Right lung (tissue), 5 donors: ENCODE data around the gene LRRC23. TPM values are rescaled to one million over a fixed set of nuclear protein-coding genes. Genes with fewer than 3 reads are reported as not detected.
A peak's percentile ranks its signal among the peaks of the same experiment; 100 is the strongest.

Experiments used
- DNase-seq, 2 donors: peaks; one replicate each; pipeline ENCODE4 v3.0.0-alpha.2; 2013
- polyA plus RNA-seq, 5 donors: library from polyadenylated mRNA; unstranded; fragments of 120-200 nt; gene quantifications; one replicate each; pipeline versions ENCODE4 v1.2.1 to v1.2.3, GENCODE V29; 2013; ENCODE audit warnings: inconsistent platforms in 1 of 5, low replicate concordance in 1 of 5; ENCODE audit not compliant: insufficient read length in 5 of 5, insufficient read depth in 1 of 5

The LRRC23 gene
- polyA plus RNA-seq, 5 donors: 14.1 to 34.8 (median 26.6) TPM

DNA sequence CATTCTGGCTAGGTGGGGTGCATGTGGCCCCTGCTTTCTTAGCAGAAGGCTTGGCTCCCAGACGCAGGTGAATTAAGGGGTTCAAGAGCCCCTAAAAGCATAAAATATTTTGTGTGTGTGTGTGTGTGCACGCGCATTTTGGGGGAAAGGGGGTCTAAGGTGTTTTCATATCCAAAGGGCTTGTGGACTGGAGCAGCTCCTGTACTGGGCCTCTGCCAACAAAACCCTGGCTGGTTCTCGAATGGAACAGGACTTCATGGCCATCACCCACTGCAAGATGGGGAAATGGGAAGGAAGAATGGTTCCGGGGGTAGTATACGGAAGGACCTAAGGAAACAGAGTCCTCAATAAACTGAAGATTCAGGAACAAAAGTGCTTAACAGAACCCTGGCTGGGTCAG is 19.2 kb downstream of the LRRC23 start:
- DNase-seq: no peak

DNA sequence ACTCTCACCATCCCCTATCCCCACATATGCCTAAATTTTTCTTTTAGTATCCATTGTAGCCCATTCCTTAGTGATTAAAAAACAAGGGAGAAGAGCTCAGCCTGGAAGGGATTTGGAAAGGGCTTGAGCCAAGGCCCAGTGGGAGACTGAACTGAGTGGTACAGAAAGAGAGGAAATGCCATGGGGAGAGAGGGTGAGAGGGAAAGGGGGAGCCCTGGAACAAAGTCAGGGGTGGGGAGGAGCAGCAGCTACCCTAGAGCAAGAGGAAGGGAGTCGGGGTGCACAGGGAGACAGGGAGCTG is 20.6 kb downstream of the LRRC23 start:
- no peak for DNase-seq

GRCh38 chr12:6925540-6926279 is 21.1 kb downstream of the LRRC23 start:
- DNase-seq: peak in 1 of 2 donors; percentile 81

DNA sequence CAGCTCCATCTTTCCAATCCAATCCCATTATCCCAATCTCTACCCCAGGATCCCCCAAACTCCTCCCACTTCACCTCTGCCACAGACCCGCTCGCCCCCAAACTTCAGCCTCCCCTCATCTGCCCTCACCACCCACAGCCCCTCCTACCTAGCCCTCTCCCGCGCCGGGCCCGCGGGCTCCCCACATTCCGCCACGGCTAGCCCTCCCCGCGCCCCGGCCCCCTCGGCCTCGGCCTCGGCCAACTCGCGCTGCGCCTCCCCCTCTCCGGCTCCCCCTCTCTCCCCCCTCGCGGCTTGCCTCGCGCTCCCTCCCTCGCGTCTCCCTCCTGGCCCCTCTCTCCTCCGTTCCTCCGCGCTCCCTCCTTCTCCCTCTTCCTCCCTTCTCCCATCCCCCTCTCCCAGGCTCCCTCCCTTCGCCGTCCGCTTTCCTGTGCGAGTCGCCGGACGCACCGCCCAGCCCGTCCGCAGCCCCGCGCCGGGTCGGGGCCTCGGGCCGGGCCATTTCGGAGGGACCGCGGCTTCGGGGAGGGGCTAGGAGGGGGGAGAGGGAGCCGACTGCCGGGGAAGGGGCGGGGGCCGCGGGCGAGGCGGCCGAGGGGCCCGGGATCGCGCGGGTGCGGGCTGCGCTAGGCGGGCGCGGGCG is 22.9 kb downstream of the LRRC23 start, which contains the start of gene ATN1:
Gene ATN1, plus strand, starts transcription at position 581 of the 643 bp plus-strand sequence. CDS start 6,043 bp downstream, outside the sequence.
- peak; percentile 90 to 91 for DNase-seq

DNA sequence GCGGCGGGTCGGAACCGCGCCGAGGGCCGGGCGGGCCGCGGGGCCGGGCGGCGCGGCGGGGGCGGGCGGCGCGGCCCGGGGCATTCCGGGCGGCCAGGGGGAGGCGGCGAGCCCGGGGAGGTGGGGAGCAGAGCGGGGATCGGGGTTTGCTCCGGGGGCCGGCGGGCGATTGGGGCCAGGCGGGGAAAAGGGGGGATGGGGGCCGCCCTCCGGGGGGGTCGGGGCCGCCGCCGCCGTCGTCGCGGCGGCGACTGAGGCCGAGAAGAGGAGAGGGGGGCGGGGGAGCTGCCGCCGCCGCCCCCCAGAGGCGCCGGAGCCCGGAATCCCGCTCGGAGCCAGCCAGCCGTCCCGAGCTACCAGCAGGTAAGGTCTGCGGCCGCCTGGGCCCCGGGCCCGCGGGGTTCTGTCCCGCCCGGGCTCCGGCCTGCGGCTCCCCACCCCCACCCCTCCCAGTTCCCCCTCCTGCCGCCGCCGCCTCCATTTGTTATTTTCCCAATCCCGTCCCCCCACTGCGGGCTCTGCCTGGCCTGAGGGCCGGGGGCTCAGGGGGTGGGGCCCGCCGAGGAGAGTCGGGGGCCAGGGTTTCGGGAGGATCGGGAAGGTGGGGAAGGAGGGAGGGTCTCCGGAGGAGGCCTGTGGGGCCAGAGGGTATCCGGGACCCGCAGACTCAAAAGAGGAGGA is 23.5 kb downstream of the LRRC23 start:
- DNase-seq: no peak

GRCh38 chr12:6928703-6929407 is 24.2 kb downstream of the LRRC23 start:
- no peak for DNase-seq

DNA sequence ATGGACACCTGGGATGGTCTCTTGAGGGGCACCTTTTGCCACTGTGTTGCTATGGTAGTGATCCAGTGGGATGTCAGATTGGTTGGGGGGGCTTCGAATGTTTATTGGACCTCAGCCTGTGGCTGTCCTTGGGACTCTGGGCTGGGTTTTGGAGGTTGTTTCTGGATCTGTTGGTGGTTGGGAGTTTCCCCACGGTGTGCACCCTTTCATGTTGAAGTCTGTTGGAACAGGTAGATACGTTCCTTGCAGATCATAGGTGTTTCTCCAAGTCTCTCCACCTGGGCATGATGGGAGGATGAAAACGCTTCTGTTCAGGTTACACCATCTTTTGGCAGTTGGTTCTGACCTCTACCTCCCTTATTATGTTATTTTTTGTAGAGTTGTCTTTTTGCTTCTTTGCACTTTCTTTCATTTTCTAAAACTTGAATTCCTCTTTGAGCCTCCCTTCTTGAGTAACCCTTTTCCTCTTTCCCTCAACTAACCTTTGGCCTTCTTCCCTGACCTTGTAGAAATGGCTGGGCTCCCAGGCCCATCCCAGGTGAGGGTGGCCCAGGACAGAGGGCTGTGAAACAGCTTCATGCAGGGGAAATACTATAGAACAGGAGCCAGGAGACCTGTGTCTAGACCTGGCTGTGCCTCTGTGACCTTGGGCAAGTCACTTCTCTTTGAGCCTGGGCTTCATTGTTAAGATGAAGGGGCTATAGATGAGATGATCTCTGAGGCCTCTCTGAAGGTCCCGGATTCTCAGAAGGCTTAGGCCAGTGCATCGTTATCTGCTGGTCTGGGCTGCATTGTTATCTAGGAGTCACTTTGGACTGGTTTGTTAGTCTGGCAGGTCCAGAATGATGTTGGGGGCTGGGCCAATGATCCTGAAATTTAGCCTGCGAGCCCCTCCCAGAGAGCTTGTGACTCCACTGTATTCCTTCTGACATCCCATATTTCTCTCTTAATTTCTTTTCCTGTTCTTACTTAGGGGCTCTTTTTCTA is 25.1 kb downstream of the LRRC23 start:
- DNase-seq: no peak

- DNase-seq: no peak
Observed at GRCh38 chr12:6932766-6933165, 28.1 kb downstream of the LRRC23 start.

DNA sequence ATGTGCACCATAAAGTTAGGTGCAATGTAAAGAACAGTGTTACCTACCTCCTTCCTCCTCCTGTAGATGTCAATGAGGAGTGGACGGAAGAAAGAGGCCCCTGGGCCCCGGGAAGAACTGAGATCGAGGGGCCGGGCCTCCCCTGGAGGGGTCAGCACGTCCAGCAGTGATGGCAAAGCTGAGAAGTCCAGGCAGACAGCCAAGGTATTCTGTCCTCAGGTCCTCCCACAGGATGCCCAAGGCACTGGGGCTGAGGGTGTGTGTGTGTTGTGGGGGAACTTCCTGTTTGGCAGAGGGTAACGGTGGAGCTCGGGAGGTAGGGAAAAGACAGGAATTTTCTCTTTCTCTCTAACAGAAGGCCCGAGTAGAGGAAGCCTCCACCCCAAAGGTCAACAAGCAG is 29.5 kb downstream of the LRRC23 start:
- DNase-seq: no peak

DNA sequence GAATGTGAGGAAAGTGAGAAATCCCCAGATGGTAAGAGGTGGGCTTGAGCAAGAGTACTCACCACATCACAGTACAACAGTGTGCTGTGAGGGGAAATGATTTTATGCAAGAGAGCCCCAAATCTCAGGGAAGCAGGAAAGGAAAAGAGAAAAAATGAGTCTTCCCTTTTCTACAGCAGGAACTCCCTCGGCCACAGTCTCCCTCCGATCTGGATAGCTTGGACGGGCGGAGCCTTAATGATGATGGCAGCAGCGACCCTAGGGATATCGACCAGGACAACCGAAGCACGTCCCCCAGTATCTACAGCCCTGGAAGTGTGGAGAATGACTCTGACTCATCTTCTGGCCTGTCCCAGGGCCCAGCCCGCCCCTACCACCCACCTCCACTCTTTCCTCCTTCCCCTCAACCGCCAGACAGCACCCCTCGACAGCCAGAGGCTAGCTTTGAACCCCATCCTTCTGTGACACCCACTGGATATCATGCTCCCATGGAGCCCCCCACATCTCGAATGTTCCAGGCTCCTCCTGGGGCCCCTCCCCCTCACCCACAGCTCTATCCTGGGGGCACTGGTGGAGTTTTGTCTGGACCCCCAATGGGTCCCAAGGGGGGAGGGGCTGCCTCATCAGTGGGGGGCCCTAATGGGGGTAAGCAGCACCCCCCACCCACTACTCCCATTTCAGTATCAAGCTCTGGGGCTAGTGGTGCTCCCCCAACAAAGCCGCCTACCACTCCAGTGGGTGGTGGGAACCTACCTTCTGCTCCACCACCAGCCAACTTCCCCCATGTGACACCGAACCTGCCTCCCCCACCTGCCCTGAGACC is 31.0 kb downstream of the LRRC23 start:
- no peak for DNase-seq

- DNase-seq: no peak
Observed at GRCh38 chr12:6936194-6936635, 31.6 kb downstream of the LRRC23 start.

DNA sequence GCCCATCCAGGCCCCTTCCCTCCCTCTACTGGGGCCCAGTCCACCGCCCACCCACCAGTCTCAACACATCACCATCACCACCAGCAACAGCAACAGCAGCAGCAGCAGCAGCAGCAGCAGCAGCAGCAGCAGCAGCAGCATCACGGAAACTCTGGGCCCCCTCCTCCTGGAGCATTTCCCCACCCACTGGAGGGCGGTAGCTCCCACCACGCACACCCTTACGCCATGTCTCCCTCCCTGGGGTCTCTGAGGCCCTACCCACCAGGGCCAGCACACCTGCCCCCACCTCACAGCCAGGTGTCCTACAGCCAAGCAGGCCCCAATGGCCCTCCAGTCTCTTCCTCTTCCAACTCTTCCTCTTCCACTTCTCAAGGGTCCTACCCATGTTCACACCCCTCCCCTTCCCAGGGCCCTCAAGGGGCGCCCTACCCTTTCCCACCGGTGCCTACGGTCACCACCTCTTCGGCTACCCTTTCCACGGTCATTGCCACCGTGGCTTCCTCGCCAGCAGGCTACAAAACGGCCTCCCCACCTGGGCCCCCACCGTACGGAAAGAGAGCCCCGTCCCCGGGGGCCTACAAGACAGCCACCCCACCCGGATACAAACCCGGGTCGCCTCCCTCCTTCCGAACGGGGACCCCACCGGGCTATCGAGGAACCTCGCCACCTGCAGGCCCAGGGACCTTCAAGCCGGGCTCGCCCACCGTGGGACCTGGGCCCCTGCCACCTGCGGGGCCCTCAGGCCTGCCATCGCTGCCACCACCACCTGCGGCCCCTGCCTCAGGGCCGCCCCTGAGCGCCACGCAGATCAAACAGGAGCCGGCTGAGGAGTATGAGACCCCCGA is 32.2 kb downstream of the LRRC23 start:
- no peak for DNase-seq

GRCh38 chr12:6937481-6938352 is 33.1 kb downstream of the LRRC23 start:
- peak; percentile 95 for DNase-seq

- no peak for DNase-seq
Observed at GRCh38 chr12:6938353-6939190, 34.0 kb downstream of the LRRC23 start.

DNA sequence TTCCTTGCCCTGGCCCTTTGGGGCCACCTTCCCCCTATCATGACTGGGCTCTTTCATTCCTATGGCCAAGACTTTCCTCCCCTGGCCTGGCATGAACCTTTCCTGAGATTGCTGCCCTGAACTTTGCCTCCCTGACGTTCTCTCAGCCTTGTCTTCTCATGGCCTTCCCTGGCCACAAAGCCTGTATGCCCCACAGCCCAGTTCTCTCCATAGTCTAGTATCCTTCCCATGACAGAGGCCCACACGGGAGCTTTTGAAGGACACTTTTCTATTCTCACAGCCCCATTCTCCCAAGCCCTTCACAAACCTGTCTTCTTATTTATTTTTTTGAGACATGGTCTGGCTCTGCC is 34.5 kb downstream of the LRRC23 start:
- no peak for DNase-seq

GRCh38 chr12:6941267-6941666 is 36.6 kb downstream of the LRRC23 start:
- no peak for DNase-seq

GRCh38 chr12:6941782-6942181 is 37.2 kb downstream of the LRRC23 start:
- no peak for DNase-seq
